Ovary (tissue), 9 donors: ENCODE results near the gene SYT3. TPM values are rescaled to one million over a fixed set of nuclear protein-coding genes. Genes with fewer than 3 reads are reported as not detected.
"Not testable (repeated sequence)": the region's sequence is repeated elsewhere in the genome, so short reads cannot be mapped to it uniquely, and the experiment has no call there.

Experiments used
- DNase-seq, 5 donors: peaks; one replicate each; pipeline ENCODE4 v3.0.0-alpha.2; 2019 to 2020
- H3K27ac ChIP-seq, 2 donors: fragments of 200-600 bp; one replicate each; pipeline versions ENCODE4 v1.5.1 to v1.8.0; 2019 to 2022
- H3K27me3 ChIP-seq: fragments of 200-600 bp; one replicate; pipeline ENCODE4 v1.8.0; 2022
- H3K36me3 ChIP-seq: fragments of 200-600 bp; sonication (generic); one replicate; pipeline ENCODE4 v1.5.1; 2019
- H3K4me1 ChIP-seq: one replicate; pipeline ENCODE4 v1.8.1; 2013; ENCODE audit warnings: mild to moderate bottlenecking, moderate library complexity; ENCODE audit not compliant: insufficient read depth
- H3K4me3 ChIP-seq: fragments of 200-600 bp; sonication (generic); one replicate; pipeline ENCODE4 v1.5.1; 2017
- H3K9me3 ChIP-seq, 2 donors: fragments of 200-600 bp in 1 of 2; sonication (generic) in 1 of 2; one replicate each; pipeline versions ENCODE4 v1.5.1 to v1.8.1; 2013 to 2019; ENCODE audit warnings: mild to moderate bottlenecking in 1 of 2, moderate library complexity in 1 of 2
- EP300 ChIP-seq: sonication (generic); formaldehyde crosslinking; IDR thresholded peaks from one replicate; pipeline ENCODE4 v1.6.1; 2017; ENCODE audit warnings: antibody characterized with exemption
- POLR2A ChIP-seq: fragments of 450-650 bp; IDR thresholded peaks from one replicate; pipeline ENCODE4 v1.6.1; 2017; ENCODE audit warnings: antibody characterized with exemption, mild to moderate bottlenecking, moderate library complexity
- WGBS, 3 donors: extraction: QIAGEN DNeasy Blood & Tissue Kit in 1 of 3; methylation state at CpG; one replicate each; pipeline versions ENCODE4 v1.1.5 to v1.1.7; 2013 to 2017; 5-methylcytosine and 5-hydroxymethylcytosine counted together
- intact Hi-C, 4 donors: fragments of 100-400 bp; cut with DNase I; formaldehyde crosslinking; loops; one replicate each; pipeline versions ENCODE4 v1.11.0 to v1.15.1; 2022 to 2023
- polyA plus RNA-seq, 2 donors: library from polyadenylated mRNA; stranded (reverse); fragments of 200-250 nt in 1 of 2; fragments of 350-450 nt in 1 of 2; fragmentation: Illumina TruSeq in 1 of 2; extraction: RNeasy Lipid Tissue Mini Kit (QIAGEN cat#74804) in 1 of 2; gene quantifications; one replicate each; pipeline ENCODE4 v1.2.3, GENCODE V29; 2013 to 2014
- total RNA-seq, 7 donors: library from RNA; depleted of rRNA in 2 of 7; stranded (reverse); fragments of >200 nt in 2 of 7; fragmentation: NEBNext Ultra II Directional in 3 of 7; extraction: Animal tissue kit (Norgen Biotek cat#: 25700) in 3 of 7; gene quantifications; one replicate each; pipeline versions ENCODE4 v1.1.0 to v1.2.4, GENCODE V29; 2016 to 2023
- TF ChIP-seq, protein P1 (sequence below), 3 donors: fragments of 450-650 bp in 2 of 3; fragments of 200-600 bp in 1 of 3; IDR thresholded peaks; one replicate each; pipeline versions ENCODE4 v1.5.1 to v1.8.0; 2016 to 2022; ENCODE audit warnings: antibody characterized with exemption in 3 of 3, mild to moderate bottlenecking in 1 of 3
- donor health status: DM: no; HTN: no; CAD: no; lungs with moderate emphysema.
- donor health status: DM: no; HTN: no; CAD: no.
- donor health status: Bipolar disorder and iron deficiency.
- donor health status: DM: yes; HTN: yes; CAD: no.
- donor health status: DM: no; HTN: no; CAD: no.
- donor health status: DM: yes; HTN: yes; CAD: no.

Gene SYT3
- total and polyA plus RNA-seq, 9 donors: 0.08 to 0.32 (median 0.10) TPM; not detected in 6

DNA sequence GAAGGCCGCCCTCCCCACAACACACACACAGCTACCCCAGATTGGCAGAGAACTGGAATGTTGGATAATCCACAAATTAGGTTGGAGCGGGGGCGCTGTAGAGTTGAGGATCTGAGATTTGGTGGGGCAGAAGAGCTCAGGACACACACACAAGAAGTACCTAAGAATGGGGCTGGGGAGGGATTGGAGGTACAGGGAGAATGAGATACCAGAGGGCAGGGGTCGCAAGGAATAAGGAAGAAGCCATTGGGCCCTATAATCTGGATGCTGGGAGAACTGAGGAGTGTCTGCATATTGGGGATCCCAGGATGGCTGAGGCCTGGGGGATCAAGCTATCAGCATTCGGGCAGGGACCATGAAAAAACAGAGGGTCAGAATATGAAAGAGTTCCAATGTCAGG is 11.5 kb downstream of the SYT3 start:
- no peak for DNase-seq
- H3K27ac ChIP-seq: no peak overlapping the region
- no peak overlapping the region for H3K4me3 ChIP-seq
- H3K27me3 ChIP-seq: no peaks in the 10 kb centered on the region
- WGBS, 3 donors: 85 to 89% (median 86%) methylated on average over 5 of the region's 5 CpGs
- H3K9me3 ChIP-seq: no peaks in the 10 kb centered on the region
- no peaks in the 10 kb centered on the region for H3K4me1 ChIP-seq
- no peaks in the 10 kb centered on the region for H3K36me3 ChIP-seq
- intact Hi-C loops: no loop called here
- TF ChIP-seq POLR2A (no peak), EP300 (no peak)
- TF ChIP-seq, protein P1, sequence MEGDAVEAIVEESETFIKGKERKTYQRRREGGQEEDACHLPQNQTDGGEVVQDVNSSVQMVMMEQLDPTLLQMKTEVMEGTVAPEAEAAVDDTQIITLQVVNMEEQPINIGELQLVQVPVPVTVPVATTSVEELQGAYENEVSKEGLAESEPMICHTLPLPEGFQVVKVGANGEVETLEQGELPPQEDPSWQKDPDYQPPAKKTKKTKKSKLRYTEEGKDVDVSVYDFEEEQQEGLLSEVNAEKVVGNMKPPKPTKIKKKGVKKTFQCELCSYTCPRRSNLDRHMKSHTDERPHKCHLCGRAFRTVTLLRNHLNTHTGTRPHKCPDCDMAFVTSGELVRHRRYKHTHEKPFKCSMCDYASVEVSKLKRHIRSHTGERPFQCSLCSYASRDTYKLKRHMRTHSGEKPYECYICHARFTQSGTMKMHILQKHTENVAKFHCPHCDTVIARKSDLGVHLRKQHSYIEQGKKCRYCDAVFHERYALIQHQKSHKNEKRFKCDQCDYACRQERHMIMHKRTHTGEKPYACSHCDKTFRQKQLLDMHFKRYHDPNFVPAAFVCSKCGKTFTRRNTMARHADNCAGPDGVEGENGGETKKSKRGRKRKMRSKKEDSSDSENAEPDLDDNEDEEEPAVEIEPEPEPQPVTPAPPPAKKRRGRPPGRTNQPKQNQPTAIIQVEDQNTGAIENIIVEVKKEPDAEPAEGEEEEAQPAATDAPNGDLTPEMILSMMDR (IDR thresholded peaks at IDR 0.05): no peak

- TF ChIP-seq EP300 (no peak), POLR2A (no peak)
- TF ChIP-seq, protein P1 (IDR thresholded peaks at IDR 0.05): no peak
- intact Hi-C loops: no loop called here
- Histone ChIP-seq H3K27me3 (no peaks in the 10 kb centered on the region), H3K9me3 (no peaks in the 10 kb centered on the region), H3K4me1 (no peaks in the 10 kb centered on the region), H3K36me3 (no peaks in the 10 kb centered on the region), H3K27ac (no peak overlapping the region), H3K4me3 (no peak overlapping the region)
- WGBS, 3 donors: 57 to 68% (median 63%) methylated on average over 4 of the region's 4 CpGs
- no peak for DNase-seq
Observed at GRCh38 chr19:50626795-50627194, 12.9 kb downstream of the SYT3 start.

- no peak overlapping the region for H3K4me3 ChIP-seq
- no peaks in the 10 kb centered on the region for H3K27me3 ChIP-seq
- no peaks in the 10 kb centered on the region for H3K9me3 ChIP-seq
- H3K27ac ChIP-seq: no peak overlapping the region
- TF ChIP-seq EP300 (no peak), POLR2A (no peak)
- TF ChIP-seq, protein P1 (IDR thresholded peaks at IDR 0.05): no peak
- 56% methylated on average over 4 of the region's 4 CpGs for WGBS, 3 donors
- intact Hi-C loops: no loop called here
- H3K36me3 ChIP-seq: no peaks in the 10 kb centered on the region
- H3K4me1 ChIP-seq: no peaks in the 10 kb centered on the region
- no peak for DNase-seq
Observed at GRCh38 chr19:50626011-50626410, 13.7 kb downstream of the SYT3 start.

- no peak for DNase-seq
- Histone ChIP-seq H3K27ac (no peak overlapping the region), H3K27me3 (no peaks in the 10 kb centered on the region), H3K9me3 (no peaks in the 10 kb centered on the region), H3K36me3 (no peaks in the 10 kb centered on the region), H3K4me1 (no peaks in the 10 kb centered on the region), H3K4me3 (no peak overlapping the region)
- intact Hi-C loops: no loop called here
- TF ChIP-seq POLR2A (no peak), EP300 (no peak)
- TF ChIP-seq, protein P1 (IDR thresholded peaks at IDR 0.05): no peak
- 87 to 91% (median 90%) methylated on average over 43 to 44 of the region's 44 CpGs for WGBS, 3 donors
Observed at GRCh38 chr19:50624949-50625600, 14.6 kb downstream of the SYT3 start.

DNA sequence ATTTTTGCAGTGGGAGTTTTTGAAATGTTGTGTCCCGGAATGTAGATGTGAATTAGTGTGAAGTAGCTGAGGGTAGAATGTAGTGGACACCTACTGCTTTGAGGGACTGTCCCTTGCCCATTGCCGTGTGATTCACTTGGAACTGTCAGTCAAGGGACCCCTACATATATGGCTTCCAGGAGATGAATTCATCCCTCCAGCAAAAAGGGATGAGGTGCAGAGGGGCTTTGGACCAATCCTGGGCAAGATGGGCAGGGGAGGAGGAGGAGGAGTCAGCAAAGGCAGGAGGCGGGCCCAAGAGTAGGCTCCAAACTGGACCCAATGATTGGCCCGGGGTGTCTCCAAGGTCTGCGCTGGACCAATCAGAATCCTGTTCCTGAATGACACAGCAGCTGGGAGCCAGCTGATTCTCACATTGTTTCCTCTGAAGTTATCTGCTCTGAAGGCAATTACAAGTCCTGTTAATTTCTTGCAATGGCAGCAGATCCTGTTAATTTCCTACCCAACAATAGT is 19.2 kb downstream of the SYT3 start:
- H3K4me3 ChIP-seq, DNase-seq, H3K36me3 ChIP-seq, intact Hi-C loops, H3K27me3 ChIP-seq, H3K9me3 ChIP-seq, H3K4me1 ChIP-seq, H3K27ac ChIP-seq: not testable (repeated sequence)
- 64 to 81% (median 76%) methylated on average over 4 to 5 of the region's 5 CpGs for WGBS, 3 donors

DNA sequence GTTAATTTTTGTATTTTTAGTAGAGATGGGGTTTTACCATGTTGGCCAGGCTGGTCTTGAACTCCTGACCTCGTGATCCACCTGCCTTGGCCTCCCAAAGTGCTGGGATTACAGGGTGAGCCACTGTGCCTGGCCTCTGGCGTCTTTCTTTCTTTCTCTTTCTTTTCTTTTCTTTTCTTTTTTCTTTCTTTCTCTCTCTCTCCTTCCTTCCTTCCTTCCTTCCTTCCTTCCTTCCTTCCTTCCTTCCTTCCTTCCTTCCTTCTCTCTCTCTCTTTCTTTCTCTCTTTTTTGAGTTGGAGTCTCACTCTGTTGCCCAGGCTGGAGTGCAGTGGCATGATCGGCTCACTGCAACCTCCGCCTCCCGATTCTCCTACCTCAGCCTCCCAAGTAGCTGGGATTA is 20.5 kb downstream of the SYT3 start:
- H3K9me3 ChIP-seq, H3K27me3 ChIP-seq, H3K27ac ChIP-seq, H3K36me3 ChIP-seq, H3K4me1 ChIP-seq, intact Hi-C loops, DNase-seq, H3K4me3 ChIP-seq: not testable (repeated sequence)
- 78 to 83% (median 79%) methylated on average over 5 of the region's 5 CpGs for WGBS, 3 donors

- H3K36me3 ChIP-seq, H3K27ac ChIP-seq, H3K4me1 ChIP-seq, intact Hi-C loops, H3K4me3 ChIP-seq, DNase-seq, H3K27me3 ChIP-seq, H3K9me3 ChIP-seq: not testable (repeated sequence)
- 74 to 80% (median 78%) methylated on average over 4 of the region's 5 CpGs for WGBS, 3 donors
Observed at GRCh38 chr19:50618379-50618778, 21.3 kb downstream of the SYT3 start.
